K562 (cell line): ENCODE results near the gene SLC2A13. TPM values are rescaled to one million over a fixed set of nuclear protein-coding genes. Genes with fewer than 3 reads are reported as not detected.

Source experiments
- CREB1 ChIP-seq, 2 experiments: sonication (generic) in 1 of 2; formaldehyde crosslinking in 1 of 2; IDR thresholded peaks; 2 replicates each; pipeline versions ENCODE4 v1.6.1 to v1.8.0; 2012 to 2022; ENCODE audit warnings: inconsistent platforms in 1 of 2, mild to moderate bottlenecking in 1 of 2, missing genetic modification reagents in 1 of 2, moderate library complexity in 1 of 2
- DEAF1 ChIP-seq: fragments of 450-650 bp; formaldehyde crosslinking; IDR thresholded peaks from 2 replicates; pipeline ENCODE4 v1.4.0; 2020; ENCODE audit warnings: mild to moderate bottlenecking, moderate library complexity
- FOXJ2 ChIP-seq: fragments of 200-800 bp; sonication (Bioruptor generic); IDR thresholded peaks from 2 replicates; pipeline ENCODE4 v1.6.1; 2016; ENCODE audit warnings: missing genetic modification characterization, missing compliant biosample characterization
- MAX ChIP-seq: sonication (generic); formaldehyde crosslinking; IDR thresholded peaks from 2 replicates; pipeline ENCODE4 v1.9.0; 2022; ENCODE audit warnings: mild to moderate bottlenecking, missing genetic modification reagents
- NCOA1 ChIP-seq: fragments of 450-650 bp; IDR thresholded peaks from 2 replicates; pipeline ENCODE4 v1.6.1; 2016; ENCODE audit warnings: low read depth
- NFRKB ChIP-seq: fragments of 450-650 bp; IDR thresholded peaks from 2 replicates; pipeline ENCODE4 v1.6.1; 2016; ENCODE audit warnings: low read depth
- ZNF239 ChIP-seq: fragments of 250-450 bp; sonication (Bioruptor Pico); IDR thresholded peaks from 2 replicates; pipeline ENCODE4 v1.4.0; 2020; ENCODE audit warnings: mild to moderate bottlenecking
- ZNF436 ChIP-seq: fragments of 250-450, 450-650 bp; sonication (Bioruptor Pico); formaldehyde crosslinking; IDR thresholded peaks from 2 replicates; pipeline ENCODE4 v1.7.0; 2020; ENCODE audit warnings: mild to moderate bottlenecking
- polyA plus RNA-seq, 8 experiments: library from polyadenylated mRNA; depleted of rRNA in 4 of 8; stranded (reverse) in 5 of 8; unstranded in 3 of 8; fragments of >200 nt; fragmentation: Nextera tagmentation in 2 of 8; fragmentation: Illumina TruSeq in 1 of 8; extraction: Ambion mirVana in 2 of 8; extraction: Trizol in 1 of 8; gene quantifications; 2 replicates each; pipeline versions ENCODE4 v1.2.1 to v1.2.3, GENCODE V29; 2011 to 2014; ENCODE audit warnings: inconsistent platforms in 1 of 8, missing spikeins in 1 of 8
- total RNA-seq, 7 experiments: library from RNA; depleted of rRNA in 6 of 7; stranded (reverse); fragments of >200 nt in 6 of 7; fragmentation: Illumina TruSeq in 2 of 7; extraction: Trizol in 2 of 7; gene quantifications; 2 replicates each; pipeline versions ENCODE4 v1.2.1 to v1.2.3, GENCODE V29; 2011 to 2021; ENCODE audit warnings: low replicate concordance in 1 of 7
- TF ChIP-seq, protein P1 (sequence below): fragments of 200-600 bp; sonication (generic); IDR thresholded peaks from one replicate; pipeline ENCODE4 v1.6.1; 2012; ENCODE audit warnings: mild to moderate bottlenecking, low read depth, low read length, inconsistent platforms
- TF ChIP-seq, protein P2 (sequence below): sonication (generic); formaldehyde crosslinking; IDR thresholded peaks from 2 replicates; pipeline ENCODE4 v1.8.0; 2022; ENCODE audit warnings: missing genetic modification reagents, mild to moderate bottlenecking, borderline replicate concordance
- TF ChIP-seq, protein P3 (sequence below): fragments of 450-650 bp; formaldehyde crosslinking; IDR thresholded peaks from 2 replicates; pipeline ENCODE4 v1.4.0; 2022; ENCODE audit warnings: missing genetic modification characterization

The SLC2A13 gene
- total and polyA plus RNA-seq, 9 of the 15 experiments (the other 6 are each of a cell fraction or from before 2014, with no cell fraction given), result 1.7 to 12.4 (median 9.0) TPM

GRCh38 chr12:39764944-39765560 lies 340.8 kb downstream of the SLC2A13 start (continued):
- TF ChIP-seq, protein P1, sequence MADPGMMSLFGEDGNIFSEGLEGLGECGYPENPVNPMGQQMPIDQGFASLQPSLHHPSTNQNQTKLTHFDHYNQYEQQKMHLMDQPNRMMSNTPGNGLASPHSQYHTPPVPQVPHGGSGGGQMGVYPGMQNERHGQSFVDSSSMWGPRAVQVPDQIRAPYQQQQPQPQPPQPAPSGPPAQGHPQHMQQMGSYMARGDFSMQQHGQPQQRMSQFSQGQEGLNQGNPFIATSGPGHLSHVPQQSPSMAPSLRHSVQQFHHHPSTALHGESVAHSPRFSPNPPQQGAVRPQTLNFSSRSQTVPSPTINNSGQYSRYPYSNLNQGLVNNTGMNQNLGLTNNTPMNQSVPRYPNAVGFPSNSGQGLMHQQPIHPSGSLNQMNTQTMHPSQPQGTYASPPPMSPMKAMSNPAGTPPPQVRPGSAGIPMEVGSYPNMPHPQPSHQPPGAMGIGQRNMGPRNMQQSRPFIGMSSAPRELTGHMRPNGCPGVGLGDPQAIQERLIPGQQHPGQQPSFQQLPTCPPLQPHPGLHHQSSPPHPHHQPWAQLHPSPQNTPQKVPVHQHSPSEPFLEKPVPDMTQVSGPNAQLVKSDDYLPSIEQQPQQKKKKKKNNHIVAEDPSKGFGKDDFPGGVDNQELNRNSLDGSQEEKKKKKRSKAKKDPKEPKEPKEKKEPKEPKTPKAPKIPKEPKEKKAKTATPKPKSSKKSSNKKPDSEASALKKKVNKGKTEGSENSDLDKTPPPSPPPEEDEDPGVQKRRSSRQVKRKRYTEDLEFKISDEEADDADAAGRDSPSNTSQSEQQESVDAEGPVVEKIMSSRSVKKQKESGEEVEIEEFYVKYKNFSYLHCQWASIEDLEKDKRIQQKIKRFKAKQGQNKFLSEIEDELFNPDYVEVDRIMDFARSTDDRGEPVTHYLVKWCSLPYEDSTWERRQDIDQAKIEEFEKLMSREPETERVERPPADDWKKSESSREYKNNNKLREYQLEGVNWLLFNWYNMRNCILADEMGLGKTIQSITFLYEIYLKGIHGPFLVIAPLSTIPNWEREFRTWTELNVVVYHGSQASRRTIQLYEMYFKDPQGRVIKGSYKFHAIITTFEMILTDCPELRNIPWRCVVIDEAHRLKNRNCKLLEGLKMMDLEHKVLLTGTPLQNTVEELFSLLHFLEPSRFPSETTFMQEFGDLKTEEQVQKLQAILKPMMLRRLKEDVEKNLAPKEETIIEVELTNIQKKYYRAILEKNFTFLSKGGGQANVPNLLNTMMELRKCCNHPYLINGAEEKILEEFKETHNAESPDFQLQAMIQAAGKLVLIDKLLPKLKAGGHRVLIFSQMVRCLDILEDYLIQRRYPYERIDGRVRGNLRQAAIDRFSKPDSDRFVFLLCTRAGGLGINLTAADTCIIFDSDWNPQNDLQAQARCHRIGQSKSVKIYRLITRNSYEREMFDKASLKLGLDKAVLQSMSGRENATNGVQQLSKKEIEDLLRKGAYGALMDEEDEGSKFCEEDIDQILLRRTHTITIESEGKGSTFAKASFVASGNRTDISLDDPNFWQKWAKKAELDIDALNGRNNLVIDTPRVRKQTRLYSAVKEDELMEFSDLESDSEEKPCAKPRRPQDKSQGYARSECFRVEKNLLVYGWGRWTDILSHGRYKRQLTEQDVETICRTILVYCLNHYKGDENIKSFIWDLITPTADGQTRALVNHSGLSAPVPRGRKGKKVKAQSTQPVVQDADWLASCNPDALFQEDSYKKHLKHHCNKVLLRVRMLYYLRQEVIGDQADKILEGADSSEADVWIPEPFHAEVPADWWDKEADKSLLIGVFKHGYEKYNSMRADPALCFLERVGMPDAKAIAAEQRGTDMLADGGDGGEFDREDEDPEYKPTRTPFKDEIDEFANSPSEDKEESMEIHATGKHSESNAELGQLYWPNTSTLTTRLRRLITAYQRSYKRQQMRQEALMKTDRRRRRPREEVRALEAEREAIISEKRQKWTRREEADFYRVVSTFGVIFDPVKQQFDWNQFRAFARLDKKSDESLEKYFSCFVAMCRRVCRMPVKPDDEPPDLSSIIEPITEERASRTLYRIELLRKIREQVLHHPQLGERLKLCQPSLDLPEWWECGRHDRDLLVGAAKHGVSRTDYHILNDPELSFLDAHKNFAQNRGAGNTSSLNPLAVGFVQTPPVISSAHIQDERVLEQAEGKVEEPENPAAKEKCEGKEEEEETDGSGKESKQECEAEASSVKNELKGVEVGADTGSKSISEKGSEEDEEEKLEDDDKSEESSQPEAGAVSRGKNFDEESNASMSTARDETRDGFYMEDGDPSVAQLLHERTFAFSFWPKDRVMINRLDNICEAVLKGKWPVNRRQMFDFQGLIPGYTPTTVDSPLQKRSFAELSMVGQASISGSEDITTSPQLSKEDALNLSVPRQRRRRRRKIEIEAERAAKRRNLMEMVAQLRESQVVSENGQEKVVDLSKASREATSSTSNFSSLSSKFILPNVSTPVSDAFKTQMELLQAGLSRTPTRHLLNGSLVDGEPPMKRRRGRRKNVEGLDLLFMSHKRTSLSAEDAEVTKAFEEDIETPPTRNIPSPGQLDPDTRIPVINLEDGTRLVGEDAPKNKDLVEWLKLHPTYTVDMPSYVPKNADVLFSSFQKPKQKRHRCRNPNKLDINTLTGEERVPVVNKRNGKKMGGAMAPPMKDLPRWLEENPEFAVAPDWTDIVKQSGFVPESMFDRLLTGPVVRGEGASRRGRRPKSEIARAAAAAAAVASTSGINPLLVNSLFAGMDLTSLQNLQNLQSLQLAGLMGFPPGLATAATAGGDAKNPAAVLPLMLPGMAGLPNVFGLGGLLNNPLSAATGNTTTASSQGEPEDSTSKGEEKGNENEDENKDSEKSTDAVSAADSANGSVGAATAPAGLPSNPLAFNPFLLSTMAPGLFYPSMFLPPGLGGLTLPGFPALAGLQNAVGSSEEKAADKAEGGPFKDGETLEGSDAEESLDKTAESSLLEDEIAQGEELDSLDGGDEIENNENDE, result no peak
- TF ChIP-seq ZNF436 (CRISPR knock-in tag) (no peak), CREB1 (IDR thresholded peaks at IDR 0.05) (no peak), CREB1 (CRISPR knock-in tag; IDR thresholded peaks at IDR 0.05) (no peak), ZNF239 (CRISPR knock-in tag) (no peak), NFRKB (no peak), DEAF1 (CRISPR knock-in tag) (peak; percentile 51), MAX (CRISPR knock-in tag) (no peak), NCOA1 (no peak), FOXJ2 (tag) (no peak)
- TF ChIP-seq, protein P2, sequence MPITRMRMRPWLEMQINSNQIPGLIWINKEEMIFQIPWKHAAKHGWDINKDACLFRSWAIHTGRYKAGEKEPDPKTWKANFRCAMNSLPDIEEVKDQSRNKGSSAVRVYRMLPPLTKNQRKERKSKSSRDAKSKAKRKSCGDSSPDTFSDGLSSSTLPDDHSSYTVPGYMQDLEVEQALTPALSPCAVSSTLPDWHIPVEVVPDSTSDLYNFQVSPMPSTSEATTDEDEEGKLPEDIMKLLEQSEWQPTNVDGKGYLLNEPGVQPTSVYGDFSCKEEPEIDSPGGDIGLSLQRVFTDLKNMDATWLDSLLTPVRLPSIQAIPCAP, result no peak
- TF ChIP-seq, protein P3, sequence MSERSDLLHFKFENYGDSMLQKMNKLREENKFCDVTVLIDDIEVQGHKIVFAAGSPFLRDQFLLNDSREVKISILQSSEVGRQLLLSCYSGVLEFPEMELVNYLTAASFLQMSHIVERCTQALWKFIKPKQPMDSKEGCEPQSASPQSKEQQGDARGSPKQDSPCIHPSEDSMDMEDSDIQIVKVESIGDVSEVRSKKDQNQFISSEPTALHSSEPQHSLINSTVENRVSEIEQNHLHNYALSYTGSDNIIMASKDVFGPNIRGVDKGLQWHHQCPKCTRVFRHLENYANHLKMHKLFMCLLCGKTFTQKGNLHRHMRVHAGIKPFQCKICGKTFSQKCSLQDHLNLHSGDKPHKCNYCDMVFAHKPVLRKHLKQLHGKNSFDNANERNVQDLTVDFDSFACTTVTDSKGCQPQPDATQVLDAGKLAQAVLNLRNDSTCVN (CRISPR knock-in tag), result no peak
